HG02759 (cell line): ENCODE data around the gene ITSN1.
"Not testable (repeated sequence)": the region's sequence is repeated elsewhere in the genome, so short reads cannot be mapped to it uniquely, and the experiment has no call there.

Experiments used
- ATAC-seq: cut with Tn5 transposase; IDR thresholded peaks from one replicate; pipeline ENCODE4 v1.9.1; 2021; ENCODE audit warnings: mild to moderate bottlenecking, moderate library complexity; ENCODE audit not compliant: unreplicated experiment

Gene ITSN1

DNA sequence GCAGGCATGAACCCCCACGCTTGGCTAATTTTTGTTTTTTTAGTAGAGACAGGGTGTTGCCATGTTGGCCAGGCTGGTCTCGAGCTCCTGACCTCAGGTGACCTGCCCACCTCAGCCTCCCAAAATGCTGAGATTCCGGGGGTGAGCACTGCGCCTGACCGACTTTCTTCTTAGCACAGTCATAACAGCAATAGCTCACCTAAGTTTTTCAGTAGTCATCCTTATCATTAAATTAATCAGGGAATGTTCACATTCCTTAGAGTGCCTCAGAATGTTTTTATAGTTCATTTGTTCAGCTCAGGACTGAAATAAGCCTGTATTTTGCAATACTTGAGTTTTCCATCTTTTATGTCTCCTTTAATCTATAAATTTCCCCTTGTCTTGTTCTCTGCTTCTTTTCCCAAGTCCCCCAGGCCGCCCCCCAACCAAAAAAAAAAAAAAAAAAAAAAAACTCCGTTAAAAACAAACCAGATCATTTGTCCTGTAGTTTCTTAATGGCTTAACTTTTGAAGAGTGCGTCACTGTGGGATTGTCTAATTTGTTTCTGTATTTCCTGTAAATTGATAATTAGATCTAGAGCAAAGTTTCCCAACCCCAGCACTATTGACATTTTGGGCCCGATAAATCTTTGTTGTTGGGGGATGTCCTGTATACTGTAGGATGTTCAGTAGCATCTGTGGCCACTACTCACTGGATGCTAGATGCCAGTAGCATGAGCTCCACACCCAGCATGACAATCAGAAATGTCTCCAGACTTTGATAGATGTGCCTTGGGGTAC, 120.7 kb downstream of the ITSN1 start:
- no peak for ATAC-seq

DNA sequence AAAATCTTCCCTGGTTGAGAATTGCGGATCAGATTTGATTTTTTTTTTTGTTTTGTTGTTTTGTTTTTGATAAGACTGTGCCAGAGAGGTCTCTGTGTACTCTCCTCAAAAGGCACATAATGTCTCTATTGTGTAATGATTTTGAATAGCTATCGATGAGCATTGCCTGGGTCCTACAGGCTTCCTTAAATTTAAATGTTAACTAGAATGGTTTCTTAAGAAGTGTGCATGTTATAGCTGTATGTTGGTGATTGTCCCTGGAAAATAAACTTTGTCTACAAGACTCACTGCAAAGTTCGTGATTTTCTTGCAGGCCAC, 121.2 kb downstream of the ITSN1 start:
- no peak for ATAC-seq

DNA sequence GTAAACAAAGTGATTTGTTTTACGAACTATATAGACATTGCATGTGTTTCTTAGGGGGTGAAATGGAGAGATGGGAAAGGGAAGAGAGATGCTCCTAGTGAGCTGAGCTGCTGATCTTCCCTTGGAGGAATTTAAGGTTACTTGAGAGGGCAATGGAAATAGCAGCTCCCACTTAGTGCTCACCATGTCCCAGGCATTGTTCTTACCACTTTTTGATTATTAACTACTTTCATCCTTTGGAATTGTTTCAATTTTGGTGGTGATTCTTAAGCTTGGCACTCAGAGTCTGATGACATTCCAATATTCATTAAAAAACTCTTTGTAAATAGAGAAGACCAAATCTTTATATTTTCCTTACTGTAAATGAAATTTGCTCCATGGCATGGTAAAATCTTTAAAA, 124.9 kb downstream of the ITSN1 start:
- ATAC-seq, result no peak

DNA sequence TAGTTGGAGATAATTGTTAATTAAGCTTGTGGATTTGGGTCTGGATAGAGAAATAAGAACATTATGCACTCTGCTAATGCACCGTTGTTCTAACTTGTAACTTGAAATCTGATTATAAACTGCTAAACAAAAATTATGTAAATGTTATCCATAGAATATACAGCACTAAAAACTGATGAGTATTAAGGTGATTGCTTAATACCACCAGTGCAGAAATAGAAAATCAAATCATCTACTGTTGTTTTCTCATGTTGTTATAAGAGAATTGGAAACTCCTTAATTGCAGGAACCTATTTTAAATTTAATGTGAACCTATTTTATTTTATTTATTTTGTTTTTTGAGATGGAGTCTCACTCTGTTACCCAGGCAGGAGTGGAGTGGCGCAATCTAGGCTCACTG, 125.7 kb downstream of the ITSN1 start:
- no peak for ATAC-seq

DNA sequence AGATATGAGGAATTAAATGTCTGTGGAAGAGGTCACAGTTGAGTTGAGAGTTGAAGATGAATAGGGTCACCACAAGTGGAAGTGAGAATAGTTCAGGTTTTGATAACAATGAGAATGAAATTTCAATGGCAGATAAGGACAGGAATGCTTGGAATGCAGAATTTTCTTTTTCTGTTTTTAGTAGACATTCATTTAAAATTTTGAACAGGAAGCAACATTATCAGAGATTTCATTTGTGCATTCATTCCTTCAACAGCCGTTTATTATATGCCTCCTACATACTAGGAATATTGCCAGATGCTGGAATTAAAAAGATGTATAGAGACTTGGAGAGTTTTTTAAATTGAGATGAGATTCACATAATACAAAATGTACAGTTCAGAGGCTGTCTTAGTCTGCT, 126.8 kb downstream of the ITSN1 start:
- ATAC-seq, result no peak

DNA sequence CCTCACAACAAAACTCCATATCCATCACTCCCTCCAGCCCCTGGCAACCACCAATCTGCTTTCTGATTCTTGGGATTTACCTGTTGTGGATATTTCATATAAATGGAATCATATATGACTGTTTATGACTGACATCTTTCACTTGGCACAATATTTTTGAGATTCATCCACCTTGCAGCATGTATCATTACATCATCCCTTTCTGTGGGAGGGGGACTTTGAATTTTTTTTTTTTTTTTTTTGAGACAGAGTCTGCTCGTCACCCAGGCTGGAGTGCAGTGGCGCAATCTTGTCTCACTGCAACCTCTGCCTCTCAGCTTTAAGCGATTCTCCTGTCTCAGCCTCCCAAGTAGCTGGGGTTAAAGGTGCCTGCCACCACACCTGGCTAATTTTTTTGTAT, 128.2 kb downstream of the ITSN1 start:
- no peak for ATAC-seq

DNA sequence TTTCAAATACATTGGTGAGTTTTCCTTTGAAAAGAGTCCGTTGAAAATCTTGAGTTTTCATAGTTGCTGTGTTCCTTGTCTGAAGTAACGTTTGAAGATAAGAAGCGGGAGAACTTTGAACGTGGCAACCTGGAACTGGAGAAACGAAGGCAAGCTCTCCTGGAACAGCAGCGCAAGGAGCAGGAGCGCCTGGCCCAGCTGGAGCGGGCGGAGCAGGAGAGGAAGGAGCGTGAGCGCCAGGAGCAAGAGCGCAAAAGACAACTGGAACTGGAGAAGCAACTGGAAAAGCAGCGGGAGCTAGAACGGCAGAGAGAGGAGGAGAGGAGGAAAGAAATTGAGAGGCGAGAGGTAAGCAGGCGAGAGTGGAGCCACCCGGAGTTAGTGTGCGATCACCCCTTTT, 129.7 kb downstream of the ITSN1 start:
- ATAC-seq, result no peak

DNA sequence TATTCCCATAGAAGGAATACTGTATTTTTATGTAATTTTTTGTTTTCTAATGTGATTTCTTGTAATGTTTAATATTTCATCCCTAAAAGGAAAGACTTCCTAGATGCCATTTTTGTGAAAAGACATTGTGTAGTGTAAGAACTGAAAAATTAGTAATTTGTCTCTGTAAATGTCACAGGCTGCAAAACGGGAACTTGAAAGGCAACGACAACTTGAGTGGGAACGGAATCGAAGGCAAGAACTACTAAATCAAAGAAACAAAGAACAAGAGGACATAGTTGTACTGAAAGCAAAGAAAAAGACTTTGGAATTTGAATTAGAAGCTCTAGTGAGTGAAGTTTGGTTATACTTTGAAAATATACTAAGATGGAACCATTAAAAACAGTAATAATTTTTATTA, 132.2 kb downstream of the ITSN1 start:
- ATAC-seq, result no peak

DNA sequence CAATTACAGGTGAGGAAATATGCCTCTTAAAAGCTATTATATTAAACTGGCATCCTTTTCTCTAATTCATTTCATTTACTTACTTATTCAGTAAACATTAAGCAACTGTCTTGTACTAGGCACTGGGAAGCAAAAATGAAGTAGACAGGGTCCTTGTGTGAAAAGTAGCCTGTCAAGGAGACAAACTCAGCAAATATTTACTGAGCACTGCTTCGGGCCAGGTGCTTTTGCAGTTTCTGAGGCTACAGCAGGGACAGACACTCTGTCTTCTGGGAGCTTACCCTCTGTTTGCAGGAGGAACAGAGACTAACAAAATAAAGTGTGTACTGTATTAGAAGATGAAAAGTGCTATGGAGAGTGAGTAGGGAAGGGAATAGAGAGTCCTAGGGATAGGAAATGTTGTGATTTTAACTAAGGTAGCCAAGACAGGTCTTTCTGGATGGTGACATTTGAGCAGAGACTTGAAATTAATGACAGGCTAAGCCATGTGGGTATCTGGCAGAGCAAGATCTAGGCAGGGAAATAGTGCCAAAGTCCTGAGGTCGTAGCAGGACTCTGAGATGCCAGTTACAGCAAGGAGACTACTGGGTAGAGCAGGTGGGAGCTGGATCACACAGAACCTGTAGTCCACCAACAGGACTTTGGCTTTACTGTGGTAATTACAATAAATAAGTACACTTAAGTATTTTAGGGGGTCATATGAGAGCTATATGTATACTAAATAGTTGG, 133.0 kb downstream of the ITSN1 start:
- ATAC-seq, result no peak

DNA sequence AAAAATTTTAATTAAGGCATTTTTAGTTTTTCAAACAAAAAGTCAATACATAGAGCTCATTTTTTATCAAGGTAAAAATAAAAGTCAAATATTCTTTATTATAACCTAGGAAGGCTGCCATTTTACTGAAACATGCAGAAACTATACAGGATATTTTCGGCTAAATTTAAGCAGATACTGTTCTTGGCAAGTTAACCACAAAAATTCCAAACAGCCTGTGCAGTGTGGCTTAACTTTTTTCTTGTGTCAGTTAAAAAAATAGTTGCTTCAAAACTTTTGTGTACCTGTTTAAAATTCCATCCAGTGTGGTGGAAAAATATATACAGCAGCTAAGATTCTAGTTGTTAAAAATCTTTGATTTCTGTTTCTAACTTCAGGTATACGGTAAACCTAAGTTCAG, 138.3 kb downstream of the ITSN1 start:
- no peak for ATAC-seq

DNA sequence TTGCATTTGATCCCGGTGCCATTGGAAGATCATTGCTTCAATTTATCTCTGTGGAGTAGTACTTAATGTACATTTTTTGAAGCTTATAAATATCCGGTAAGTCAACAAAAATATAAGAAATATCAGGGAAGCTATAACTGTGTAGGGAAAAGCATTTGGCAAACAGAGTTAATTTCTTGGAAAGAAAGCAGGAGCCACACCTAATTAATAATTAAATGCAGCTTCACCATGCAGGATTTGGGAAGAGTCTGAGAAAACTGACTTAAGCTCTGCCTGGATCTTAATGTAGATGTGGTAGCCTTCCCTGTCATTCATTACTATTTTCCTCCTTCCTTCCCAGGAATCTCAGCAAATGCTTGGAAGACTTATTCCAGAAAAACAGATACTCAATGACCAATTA, 138.8 kb downstream of the ITSN1 start:
- no peak for ATAC-seq

DNA sequence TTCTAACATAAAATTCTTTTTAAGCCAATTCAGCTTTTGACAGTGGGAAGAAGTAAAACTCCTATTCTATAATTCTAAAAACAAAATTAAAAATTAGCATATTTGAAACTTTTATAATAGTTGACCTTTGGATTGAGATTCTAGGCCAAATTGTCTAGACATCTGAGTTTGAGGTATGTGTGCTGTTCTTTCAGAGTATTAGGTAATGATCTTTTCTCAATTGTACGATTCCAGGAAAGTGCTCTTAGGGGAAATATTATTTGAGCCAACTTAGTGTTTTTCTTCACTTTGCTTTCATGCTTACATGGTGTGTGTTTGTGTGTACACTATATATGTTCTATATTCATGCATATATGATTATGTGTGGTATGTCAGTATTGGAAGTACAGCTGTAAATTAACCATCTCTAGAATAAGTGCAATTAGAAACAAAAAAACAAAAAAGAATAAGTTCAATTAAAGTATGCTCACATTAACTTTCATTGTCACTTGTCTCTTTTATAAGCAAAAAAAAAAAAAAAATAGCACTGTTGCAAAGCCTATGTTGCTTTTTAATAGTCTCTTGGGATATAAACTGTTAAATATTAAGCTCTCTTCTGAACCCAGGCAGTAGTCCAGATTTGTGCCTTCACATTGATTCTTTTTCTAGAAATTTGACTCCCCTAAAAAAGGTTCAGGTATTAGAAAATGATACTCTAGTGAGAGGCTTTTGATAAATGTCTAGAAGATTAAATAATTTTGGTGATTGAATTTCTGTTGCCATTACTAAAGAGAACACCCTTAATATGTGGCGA, 141.1 kb downstream of the ITSN1 start:
- ATAC-seq, result no peak

DNA sequence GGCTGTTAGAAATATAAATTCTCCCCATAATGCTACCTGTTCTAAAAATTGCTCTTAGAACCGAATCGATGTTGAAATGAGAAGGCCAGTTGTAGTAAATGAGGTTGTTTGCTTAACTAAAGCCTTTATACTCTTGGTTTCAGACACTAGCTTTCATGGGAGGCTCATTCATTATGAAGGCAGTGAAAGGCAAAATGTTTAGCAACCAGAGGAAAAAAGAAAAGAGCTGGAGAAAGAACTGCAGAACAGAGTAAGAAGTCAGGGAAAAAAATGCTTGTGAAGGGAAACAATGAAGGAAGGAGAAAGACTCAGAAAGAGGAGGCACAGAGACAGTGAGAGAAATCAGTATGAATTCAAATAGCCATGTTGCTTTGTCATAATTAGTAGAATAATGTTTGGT, 145.1 kb downstream of the ITSN1 start:
- ATAC-seq, result no peak

DNA sequence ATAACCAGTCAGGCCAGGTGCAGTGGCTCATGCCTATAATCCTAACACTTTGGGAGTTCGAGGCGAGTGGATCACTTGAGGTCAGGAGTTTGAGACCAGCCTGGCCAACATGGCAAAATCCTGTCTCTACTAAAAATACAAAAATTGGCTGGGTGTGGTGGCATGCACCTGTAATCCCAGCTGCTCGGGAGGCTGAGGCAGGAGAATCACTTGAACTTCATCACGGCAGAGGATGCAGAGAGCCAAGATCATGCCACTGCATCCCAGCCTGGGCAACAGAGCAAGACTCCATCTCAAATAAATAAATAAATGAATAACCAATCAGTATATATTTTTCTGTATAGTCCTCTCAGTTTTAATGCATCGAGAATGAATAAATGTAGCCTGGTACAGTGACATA, 146.1 kb downstream of the ITSN1 start:
- not testable (repeated sequence) for ATAC-seq

DNA sequence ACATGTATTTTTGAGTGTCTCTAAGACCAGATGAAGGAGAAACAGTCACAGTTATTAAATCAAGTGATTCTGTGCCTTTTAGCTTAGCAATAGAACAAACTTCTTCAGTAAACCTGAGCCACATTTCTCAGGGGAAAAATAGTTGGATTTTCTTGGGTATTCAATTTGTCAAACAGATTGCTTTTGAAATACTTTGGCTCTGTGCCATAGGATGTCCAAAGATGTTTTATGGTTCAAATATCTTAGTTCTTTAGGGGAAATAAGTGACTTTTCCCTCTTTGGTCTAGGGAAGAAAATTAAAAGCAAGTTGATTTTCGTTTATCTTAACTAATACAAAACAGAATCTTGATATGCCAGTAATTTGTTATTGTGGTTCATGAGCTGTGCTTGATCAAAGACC, 147.4 kb downstream of the ITSN1 start:
- ATAC-seq, result no peak

DNA sequence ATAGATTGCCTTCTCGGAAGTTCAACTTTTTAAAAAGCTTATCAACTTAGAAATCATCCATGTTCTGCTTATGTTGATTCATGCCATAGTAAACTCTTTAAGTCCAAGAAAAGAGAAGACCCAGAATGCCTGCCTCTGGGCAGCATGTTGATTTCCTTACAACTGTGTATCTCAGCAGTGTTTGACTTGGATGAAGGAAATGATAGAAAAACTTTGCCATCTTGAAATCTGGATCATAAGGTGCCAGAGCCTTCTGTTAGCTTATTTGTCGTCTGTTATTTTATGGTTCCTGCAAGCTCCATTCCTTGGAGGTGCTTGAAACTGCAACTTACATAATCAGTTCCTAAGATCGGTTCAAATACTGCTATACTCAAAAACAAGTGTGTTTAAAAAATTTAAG, 148.8 kb downstream of the ITSN1 start:
- ATAC-seq, result no peak

DNA sequence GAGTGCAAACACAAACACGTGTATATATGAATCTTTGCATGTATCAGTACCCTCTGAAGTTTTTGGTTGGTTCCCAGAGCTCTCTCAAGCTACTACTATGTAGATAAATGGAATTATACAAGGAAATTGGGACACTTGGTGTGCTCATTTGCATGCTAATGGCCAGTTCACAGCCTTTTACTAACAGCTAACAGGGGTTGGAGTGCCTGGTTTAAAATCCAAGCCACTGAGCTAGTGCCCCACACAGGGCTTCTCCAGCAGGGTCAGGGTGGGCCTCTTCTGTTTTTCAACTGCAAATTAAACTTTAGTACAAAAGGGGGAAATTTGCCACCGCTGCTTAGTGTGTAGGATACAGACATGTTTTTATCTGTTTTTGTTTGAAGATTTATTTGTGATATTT, 152.3 kb downstream of the ITSN1 start:
- ATAC-seq, result no peak

DNA sequence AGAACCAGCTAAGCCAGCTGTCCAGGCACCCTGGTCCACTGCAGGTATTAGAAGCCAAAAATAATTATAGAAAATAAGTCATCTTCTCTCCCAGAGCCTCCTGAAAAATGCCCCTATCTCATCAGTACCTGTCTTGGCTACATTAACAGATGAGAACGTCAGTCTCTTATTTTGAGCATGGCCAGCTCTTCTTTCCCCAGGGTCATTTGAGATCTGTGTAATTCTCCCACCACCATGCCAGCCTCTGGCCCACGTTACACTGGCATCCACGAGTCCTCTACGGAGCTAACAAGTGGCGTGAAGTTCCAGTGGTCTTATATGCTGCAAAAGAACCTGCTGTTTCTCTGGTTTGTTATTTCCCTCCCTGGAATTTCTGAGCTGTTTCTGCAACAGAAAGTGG, 155.3 kb downstream of the ITSN1 start:
- ATAC-seq, result no peak

DNA sequence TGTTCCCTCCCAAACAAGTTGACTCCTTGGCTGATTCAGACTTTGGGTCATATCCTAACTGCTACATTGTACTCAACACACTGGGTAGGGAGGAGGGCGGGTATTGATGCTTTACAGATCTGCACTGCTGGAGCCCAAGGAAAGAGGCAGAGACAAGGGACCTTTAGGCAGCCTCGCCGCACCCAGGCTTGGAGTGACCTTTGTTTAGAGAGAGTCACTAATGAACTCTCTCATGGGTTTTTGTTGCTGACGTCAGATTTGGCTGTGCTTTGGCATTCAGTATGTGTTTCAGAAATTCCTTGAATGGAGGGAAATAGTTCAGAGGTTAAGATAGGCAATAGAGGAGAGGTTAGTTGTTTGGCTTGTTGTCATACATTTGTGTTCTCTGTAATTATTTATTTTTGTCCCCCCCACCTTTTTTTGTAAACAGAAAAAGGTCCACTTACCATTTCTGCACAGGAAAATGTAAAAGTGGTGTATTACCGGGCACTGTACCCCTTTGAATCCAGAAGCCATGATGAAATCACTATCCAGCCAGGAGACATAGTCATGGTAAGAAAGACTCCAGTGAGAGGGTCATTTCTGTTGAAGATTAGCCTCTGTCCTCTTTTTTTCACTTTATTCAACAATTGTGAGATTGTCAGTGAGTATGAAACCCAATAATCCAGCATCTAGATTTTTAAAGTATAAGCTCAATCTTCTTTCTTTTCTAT, 157.2 kb downstream of the ITSN1 start:
- ATAC-seq, result no peak

DNA sequence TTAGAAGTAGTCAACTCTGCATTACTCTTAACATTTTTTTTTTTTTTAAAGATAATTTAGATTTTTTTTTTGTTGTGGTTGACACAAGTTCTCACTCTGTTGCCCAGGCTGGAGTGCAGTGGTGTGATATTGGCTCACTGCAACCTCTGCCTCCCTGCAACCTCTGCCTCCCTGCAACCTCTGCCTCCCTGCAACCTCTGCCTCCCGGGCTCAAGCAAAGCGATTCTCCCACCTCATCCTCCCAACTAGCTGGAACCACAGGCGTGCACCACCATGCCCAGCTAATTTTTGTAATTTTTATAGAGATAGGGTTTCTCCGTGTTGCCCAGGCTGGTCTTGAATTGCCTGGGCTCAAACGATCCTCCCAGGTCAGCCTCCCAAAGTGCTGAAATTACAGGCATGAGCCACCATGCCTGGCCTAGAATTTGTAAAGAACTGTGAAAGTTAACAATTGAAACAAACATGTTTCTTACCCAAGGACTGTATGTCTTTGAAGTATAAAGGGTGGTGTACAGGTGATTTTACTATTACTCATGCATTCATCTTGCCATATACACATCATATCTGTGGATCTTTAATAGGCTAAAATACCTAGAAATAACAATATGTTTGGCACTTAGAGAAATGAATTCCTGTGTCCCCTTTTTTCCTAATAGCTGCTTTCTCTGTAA, 158.6 kb downstream of the ITSN1 start:
- no peak for ATAC-seq
